Measurements from ENCODE around the gene CCDC33. TPM values are rescaled to one million over a fixed set of nuclear protein-coding genes. Genes with fewer than 3 reads are reported as not detected.

CCDC33 gene
- polyA plus RNA-seq, 1 of the 3 experiments (the other 2 are of a cell fraction): 4.0 TPM

GRCh38 chr15:74242441-74243185 is 6.5 kb downstream of the CCDC33 start:
- CTCF ChIA-PET: interaction anchor here (0.8 to 2.6 kb wide), 11 partner anchors 8 to 114 kb away, joined by 3 to 14 read pairs (median 4); no protein-coding TSS in a partner anchor
- H2AFZ ChIP-seq (ENCODE audit: low read depth): peak overlapping the region; percentile 74; the same call in 1 of the 2 replicates
- H3K36me3 ChIP-seq (replicated peaks in 1 of 2; ENCODE audit: control insufficient read depth in 1 of 2, insufficient read depth in 2 of 2, low read length in 1 of 2): no peaks in the 10 kb centered on the region
- peaks cover 52 to 69% of the 10 kb centered on the region in 2 experiments for H3K4me1 ChIP-seq (ENCODE audit: control insufficient read depth in 1 of 2, insufficient read depth in 2 of 2, low read depth in 1 of 2, low read length in 1 of 2)
- H3K4me2 ChIP-seq: peak overlapping the region; percentile 37; the same call in 1 of the 2 replicates
- peak overlapping the region in 1 of 2 experiments; percentile 97; a peak in 2 of 4 replicates for H3K27ac ChIP-seq (ENCODE audit: low read depth in 2 of 2, low read length in 1 of 2)
- H3K27me3 ChIP-seq (ENCODE audit: insufficient read depth): no peaks in the 10 kb centered on the region
- H3K4me3 ChIP-seq (ENCODE audit: low read depth in 2 of 2, low read length in 1 of 2): no peak overlapping the region
- H3K9ac ChIP-seq: 0 out of 2 replicates have a peak overlapping the region, but pooled peaks have one; percentile 19
- 65% methylated on average over 8 of the region's 11 CpGs for WGBS (ENCODE audit: low lambda C conversion rate)
- POLR2A ChIA-PET: interaction anchor here (1.1 to 2.1 kb wide), 5 partner anchors 14 to 50 kb away, joined by 3 to 5 read pairs (median 3); no protein-coding TSS in a partner anchor
- no peaks in the 10 kb centered on the region for H4K20me1 ChIP-seq (ENCODE audit: insufficient read depth)
- no peaks in the 10 kb centered on the region for H3K79me2 ChIP-seq (ENCODE audit: insufficient read depth)
- no peaks in the 10 kb centered on the region for H3K9me2 ChIP-seq
- H3K9me3 ChIP-seq: no peaks in the 10 kb centered on the region
- TF ChIP-seq IRF3 (IDR thresholded peaks at IDR 0.05; ENCODE audit: low read depth, low read length): no peak
- peak; percentile 42; the same call in 1 of the 2 replicates for TF ChIP-seq TCF12 (IDR thresholded peaks at IDR 0.05)
- TF ChIP-seq POLR2AphosphoS5 (IDR thresholded peaks at IDR 0.05; ENCODE audit: low read depth, low read length): 0 out of 2 replicates have a peak, but pooled peaks have one; percentile 30
- peak; percentile 24; the same call in 1 of the 2 replicates for TF ChIP-seq NFIC (IDR thresholded peaks at IDR 0.05; ENCODE audit: borderline replicate concordance)
- peak; percentile 62; the same call in 1 of the 2 replicates for TF ChIP-seq FOSL2 (IDR thresholded peaks at IDR 0.05; ENCODE audit: borderline replicate concordance, low read depth)
- TF ChIP-seq RCOR1 (IDR thresholded peaks at IDR 0.05; ENCODE audit: low read length): 0 out of 2 replicates have a peak, but pooled peaks have one; percentile 6
- no peak for TF ChIP-seq USF1 (IDR thresholded peaks at IDR 0.05; ENCODE audit: borderline replicate concordance, low read depth)
- 0 out of 2 replicates have a peak, but pooled peaks have one; percentile 13 for TF ChIP-seq MAX (IDR thresholded peaks at IDR 0.05; ENCODE audit: low read depth)
- TF ChIP-seq EP300 (IDR thresholded peaks at IDR 0.05; ENCODE audit: borderline replicate concordance in 1 of 2, low read depth in 1 of 2, low read length in 1 of 2): peak in 1 of 2 experiments; percentile 32; a peak in 1 of 4 replicates
- peak; percentile 57 for DNase-seq
- H3F3A ChIP-seq (replicated peaks; ENCODE audit: insufficient read depth): no peaks in the 10 kb centered on the region

GRCh38 chr15:74243431-74243830 is 7.3 kb downstream of the CCDC33 start:
- Histone ChIP-seq H3K27ac (ENCODE audit: low read depth in 2 of 2, low read length in 1 of 2) (peak overlapping the region in 1 of 2 experiments; percentile 40; a peak in 1 of 4 replicates), H3K4me1 (ENCODE audit: control insufficient read depth in 1 of 2, insufficient read depth in 2 of 2, low read depth in 1 of 2, low read length in 1 of 2) (peaks cover 52 to 69% of the 10 kb centered on the region in 2 experiments), H3K9ac (no peak overlapping the region), H3K27me3 (ENCODE audit: insufficient read depth) (no peaks in the 10 kb centered on the region), H3K79me2 (ENCODE audit: insufficient read depth) (no peaks in the 10 kb centered on the region), H3K4me2 (0 out of 2 replicates have a peak overlapping the region, but pooled peaks have one; percentile 37), H2AFZ (ENCODE audit: low read depth) (no peak overlapping the region), H3K9me3 (no peaks in the 10 kb centered on the region), H3K9me2 (no peaks in the 10 kb centered on the region), H4K20me1 (ENCODE audit: insufficient read depth) (no peaks in the 10 kb centered on the region), H3K36me3 (replicated peaks in 1 of 2; ENCODE audit: control insufficient read depth in 1 of 2, insufficient read depth in 2 of 2, low read length in 1 of 2) (no peaks in the 10 kb centered on the region), H3F3A (replicated peaks; ENCODE audit: insufficient read depth) (no peaks in the 10 kb centered on the region), H3K4me3 (ENCODE audit: low read depth in 2 of 2, low read length in 1 of 2) (no peak overlapping the region)
- no peak for DNase-seq
- CTCF ChIA-PET: interaction anchor here (0.7 to 2.6 kb wide), 8 partner anchors 9 to 115 kb away, joined by 3 to 14 read pairs (median 6); no protein-coding TSS in a partner anchor
- POLR2A ChIA-PET: interaction anchor here (0.6 to 2.6 kb wide), 4 partner anchors 15 to 303 kb away, joined by 3 to 13 read pairs (median 4); no protein-coding TSS in a partner anchor
- WGBS (ENCODE audit: low lambda C conversion rate): 92% methylated on average over 7 of the region's 7 CpGs
- TF ChIP-seq NFIC (IDR thresholded peaks at IDR 0.05; ENCODE audit: borderline replicate concordance) (no peak), SIN3A (IDR thresholded peaks at IDR 0.05; ENCODE audit: borderline replicate concordance, low read depth, low read length) (no peak), CHD2 (IDR thresholded peaks at IDR 0.05; ENCODE audit: low read length, partially characterized antibody) (no peak), CTCF (IDR thresholded peaks at IDR 0.05) (no peak), EP300 (IDR thresholded peaks at IDR 0.05; ENCODE audit: borderline replicate concordance in 1 of 2, low read depth in 1 of 2, low read length in 1 of 2) (no peak), NRF1 (IDR thresholded peaks at IDR 0.05; ENCODE audit: low read depth, low read length) (no peak), RXRA (IDR thresholded peaks at IDR 0.05; ENCODE audit: borderline replicate concordance, low read depth) (no peak), FOXJ3 (CRISPR knock-in tag; IDR thresholded peaks at IDR 0.05) (no peak), REST (IDR thresholded peaks at IDR 0.05; ENCODE audit: low read depth, low read length) (no peak), SMC3 (IDR thresholded peaks at IDR 0.05; ENCODE audit: low read depth, low read length) (no peak)
